ENCODE measurements around the gene CHRNE. TPM values are rescaled to one million over a fixed set of nuclear protein-coding genes. Genes with fewer than 3 reads are reported as not detected.
A peak's percentile ranks its signal among the peaks of the same experiment; 100 is the strongest.

The CHRNE gene
- total and polyA plus RNA-seq, 2 of the 13 experiments (the other 11 are each of a cell fraction or from before 2014, with no cell fraction given), result 0.53 to 0.59 TPM

- 0 out of 2 replicates have a peak, but pooled peaks have one; percentile 11 for TF ChIP-seq TOPORS (CRISPR knock-in tag; IDR thresholded peaks at IDR 0.05)
- peak; percentile 66; the same call in 1 of the 2 replicates for TF ChIP-seq FOXK2 (IDR thresholded peaks at IDR 0.05)
- TF ChIP-seq TARDBP (CRISPR knock-in tag; IDR thresholded peaks at IDR 0.05), result peak; percentile 23
- TF ChIP-seq YEATS2 (CRISPR knock-in tag; IDR thresholded peaks at IDR 0.05; ENCODE audit: borderline replicate concordance), result peak; percentile 95
- peak; percentile 16 for TF ChIP-seq SKI (IDR thresholded peaks at IDR 0.05; ENCODE audit: partially characterized antibody)
- no peak for TF ChIP-seq PTBP1 (IDR thresholded peaks at IDR 0.05; ENCODE audit: low read depth, low read length, poor library complexity, severe bottlenecking)
- no peak for TF ChIP-seq ZNF572 (CRISPR knock-in tag; IDR thresholded peaks at IDR 0.05)
- no peak for TF ChIP-seq TRAFD1 (CRISPR knock-in tag; IDR thresholded peaks at IDR 0.05; ENCODE audit: borderline replicate concordance)
- TF ChIP-seq CHCHD3 (CRISPR knock-in tag; IDR thresholded peaks at IDR 0.05), result no peak
- peak; percentile 53 for TF ChIP-seq RBM22 (optimal IDR thresholded peaks at IDR 0.05; ENCODE audit: low read length)
- TF ChIP-seq SP5 (CRISPR knock-in tag; IDR thresholded peaks at IDR 0.05; ENCODE audit: borderline replicate concordance, low read depth), result no peak
- no peak for TF ChIP-seq ZNF878 (CRISPR knock-in tag; IDR thresholded peaks at IDR 0.05)
- TF ChIP-seq ZBTB1 (CRISPR knock-in tag; IDR thresholded peaks at IDR 0.05; ENCODE audit: borderline replicate concordance), result no peak
- no peak for TF ChIP-seq ZSCAN12 (CRISPR knock-in tag; IDR thresholded peaks at IDR 0.05)
- no peak for TF ChIP-seq ZNF382 (CRISPR knock-in tag; IDR thresholded peaks at IDR 0.05; ENCODE audit: borderline replicate concordance)
- peak; percentile 80; the same call in 1 of the 2 replicates for TF ChIP-seq ZFP82 (CRISPR knock-in tag; IDR thresholded peaks at IDR 0.05; ENCODE audit: borderline replicate concordance)
- TF ChIP-seq ETV6 (CRISPR knock-in tag; conservative IDR thresholded peaks at IDR 0.05), result no peak
- peak; percentile 87 for TF ChIP-seq YY1 (IDR thresholded peaks at IDR 0.05; ENCODE audit: insufficient read depth, insufficient replicate concordance, low read depth, low read length)
- no peak for TF ChIP-seq SATB2 (CRISPR knock-in tag; IDR thresholded peaks at IDR 0.05)
- no peak for TF ChIP-seq SNAPC5 (CRISPR knock-in tag; IDR thresholded peaks at IDR 0.05; ENCODE audit: borderline replicate concordance)
- TF ChIP-seq IKZF4 (CRISPR knock-in tag; IDR thresholded peaks at IDR 0.05; ENCODE audit: borderline replicate concordance, low read depth, not compliant biosample characterization), result peak; percentile 49
- TF ChIP-seq ZSCAN31 (CRISPR knock-in tag; IDR thresholded peaks at IDR 0.05; ENCODE audit: low read depth), result peak; percentile 17; the same call in 1 of the 2 replicates
- peak; percentile 77; the same call in 1 of the 2 replicates for TF ChIP-seq YEATS4 (CRISPR knock-in tag; IDR thresholded peaks at IDR 0.05; ENCODE audit: borderline replicate concordance)
- TF ChIP-seq ZNF629 (CRISPR knock-in tag; conservative IDR thresholded peaks at IDR 0.05), result no peak
- 0 out of 2 replicates have a peak, but pooled peaks have one; percentile 35 for TF ChIP-seq PRDM10 (CRISPR knock-in tag; IDR thresholded peaks at IDR 0.05; ENCODE audit: low read depth)
Measured at GRCh38 chr17:4939796-4940554, 37.1 kb upstream of the CHRNE start, which contains the start of the genes RNF167 and SLC25A11 (continued).
